Fibroblast of gingiva (primary cell): ENCODE measurements around the gene NAALADL2.

ENCODE experiments used
- DNase-seq: peaks from one replicate; pipeline ENCODE4 v3.0.0-alpha.2; 2011; ENCODE audit warnings: low read depth

Gene NAALADL2

GRCh38 chr3:174859114-174859735 lies at the start of gene NAALADL2:
TSS of gene NAALADL2 (plus strand) at chr3:174859334.
- DNase-seq = no peak

- no peak for DNase-seq
Measured at GRCh38 chr3:174810254-174810653, 48.9 kb upstream of the NAALADL2 start.

- DNase-seq = no peak
Measured at GRCh38 chr3:174812172-174812862, 46.8 kb upstream of the NAALADL2 start.

- DNase-seq = no peak
Measured at GRCh38 chr3:174815750-174816149, 43.4 kb upstream of the NAALADL2 start.

GRCh38 chr3:174820885-174821284 lies 38.2 kb upstream of the NAALADL2 start:
- no peak for DNase-seq

GRCh38 chr3:174821477-174821876 lies 37.7 kb upstream of the NAALADL2 start:
- no peak for DNase-seq

GRCh38 chr3:174822320-174822719 lies 36.8 kb upstream of the NAALADL2 start:
- no peak for DNase-seq

GRCh38 chr3:174826069-174826468 lies 33.1 kb upstream of the NAALADL2 start:
- DNase-seq = no peak

- no peak for DNase-seq
Measured at GRCh38 chr3:174844746-174845145, 14.4 kb upstream of the NAALADL2 start.

- DNase-seq = no peak
Measured at GRCh38 chr3:174846055-174846454, 13.1 kb upstream of the NAALADL2 start.

GRCh38 chr3:174854987-174855386 lies 4.1 kb upstream of the NAALADL2 start:
- DNase-seq = no peak

GRCh38 chr3:174857301-174857700 lies 1.8 kb upstream of the NAALADL2 start:
- DNase-seq = no peak

- DNase-seq = no peak
Measured at GRCh38 chr3:174858353-174858752, 781 bp upstream of the NAALADL2 start.

- no peak for DNase-seq
Measured at GRCh38 chr3:174859756-174860155, 622 bp downstream of the NAALADL2 start.

GRCh38 chr3:174862101-174862500 lies 3.0 kb downstream of the NAALADL2 start:
- no peak for DNase-seq

GRCh38 chr3:174862666-174863065 lies 3.5 kb downstream of the NAALADL2 start:
- DNase-seq = no peak

GRCh38 chr3:174863488-174863887 lies 4.4 kb downstream of the NAALADL2 start:
- DNase-seq = no peak

- DNase-seq = no peak
Measured at GRCh38 chr3:174869448-174869847, 10.3 kb downstream of the NAALADL2 start.

- no peak for DNase-seq
Measured at GRCh38 chr3:174873832-174874657, 14.9 kb downstream of the NAALADL2 start.

- no peak for DNase-seq
Measured at GRCh38 chr3:174882789-174883188, 23.7 kb downstream of the NAALADL2 start.

GRCh38 chr3:174883881-174884675 lies 24.9 kb downstream of the NAALADL2 start:
- no peak for DNase-seq
